LoVo (cell line): Measurements from ENCODE around the gene ZNF723.
"Not testable (repeated sequence)": the region's sequence is repeated elsewhere in the genome, so short reads cannot be mapped to it uniquely, and the experiment has no call there.

Experiments
- DNase-seq: peaks from one replicate; pipeline ENCODE4 v3.0.0-alpha.2; 2016; ENCODE audit warnings: low spot score

ZNF723 gene

GRCh38 chr19:22832031-22832762, at the start of gene ZNF723:
ZNF723 (plus strand) TSS chr19:22832291; CDS start chr19:22832380, 89 bp downstream.
- no peak for DNase-seq

GRCh38 chr19:22783651-22784410, 48.3 kb upstream of the ZNF723 start, which contains the start of gene ZNF99:
ZNF99 (minus strand) TSS chr19:22784151; CDS start chr19:22784016, 135 bp downstream.
- DNase-seq: no peak

- DNase-seq: not testable (repeated sequence)
These were observed 39.2 kb upstream of the ZNF723 start for GRCh38 chr19:22792863-22793262.

- no peak for DNase-seq
These were observed 35.1 kb upstream of the ZNF723 start for GRCh38 chr19:22797040-22797439.

- DNase-seq: no peak
These were observed 25.7 kb upstream of the ZNF723 start for GRCh38 chr19:22806418-22806817.

- no peak for DNase-seq
These were observed 24.8 kb upstream of the ZNF723 start for GRCh38 chr19:22807061-22807835.

- no peak for DNase-seq
These were observed 18.0 kb upstream of the ZNF723 start for GRCh38 chr19:22814124-22814523.

GRCh38 chr19:22831211-22831610, 880 bp upstream of the ZNF723 start:
- no peak for DNase-seq

- not testable (repeated sequence) for DNase-seq
These were observed 25.7 kb downstream of the ZNF723 start for GRCh38 chr19:22857713-22858320.

GRCh38 chr19:22882797-22883196, 50.7 kb downstream of the ZNF723 start:
- DNase-seq: no peak

GRCh38 chr19:22893855-22894270, 61.8 kb downstream of the ZNF723 start:
- DNase-seq: no peak

GRCh38 chr19:22901431-22902130, 69.5 kb downstream of the ZNF723 start:
- no peak for DNase-seq
